ENCODE data around the gene TAS2R8.
"Not testable (repeated sequence)": the region's sequence is repeated elsewhere in the genome, so short reads cannot be mapped to it uniquely, and the experiment has no call there.

Gene TAS2R8, protein sequence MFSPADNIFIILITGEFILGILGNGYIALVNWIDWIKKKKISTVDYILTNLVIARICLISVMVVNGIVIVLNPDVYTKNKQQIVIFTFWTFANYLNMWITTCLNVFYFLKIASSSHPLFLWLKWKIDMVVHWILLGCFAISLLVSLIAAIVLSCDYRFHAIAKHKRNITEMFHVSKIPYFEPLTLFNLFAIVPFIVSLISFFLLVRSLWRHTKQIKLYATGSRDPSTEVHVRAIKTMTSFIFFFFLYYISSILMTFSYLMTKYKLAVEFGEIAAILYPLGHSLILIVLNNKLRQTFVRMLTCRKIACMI

DNA sequence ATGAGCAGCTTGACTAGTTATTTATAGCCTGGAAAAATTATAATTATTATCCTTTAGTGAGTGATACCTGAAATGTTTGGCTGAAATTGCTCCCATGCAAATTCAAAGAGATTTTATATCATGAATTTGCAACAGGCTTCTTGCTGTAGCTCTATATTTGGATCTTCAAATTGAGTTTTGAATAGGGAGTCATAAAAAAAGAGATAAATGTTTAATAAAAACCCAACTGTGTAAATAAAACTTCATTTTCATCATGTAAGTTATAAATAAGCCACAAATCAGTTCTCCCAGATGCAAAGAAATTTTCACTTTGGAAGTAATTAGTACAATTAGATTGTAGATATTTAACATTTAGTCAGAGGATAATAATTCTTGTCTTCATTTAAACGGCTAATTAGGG lies at the start of gene TAS2R8:
TSS of gene TAS2R8 (minus strand) at position 101 of the 400 bp plus-strand sequence. CDS start 306 bp downstream, outside the sequence.
- DNase-seq: no peak

DNA sequence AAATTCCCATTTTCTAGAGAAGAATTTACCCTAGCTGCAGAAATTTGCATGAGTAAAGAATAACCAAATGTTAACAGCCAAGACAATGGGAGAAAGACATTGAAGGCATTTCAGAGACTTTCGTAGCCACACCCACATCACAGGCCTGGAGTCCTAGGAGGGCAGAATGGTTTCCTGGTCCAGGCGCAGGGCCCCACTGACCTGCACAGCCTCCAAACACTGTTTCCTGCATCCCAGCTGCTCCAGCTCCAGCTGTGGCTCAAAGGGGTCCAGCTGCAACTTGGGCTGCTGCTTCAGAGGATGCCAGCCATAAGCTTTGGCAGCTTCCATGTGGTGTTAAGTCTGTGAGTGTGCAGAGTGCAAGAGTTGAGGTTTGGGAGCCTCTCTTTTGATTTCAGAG lies 48.7 kb upstream of the TAS2R8 start:
- DNase-seq: no peak

DNA sequence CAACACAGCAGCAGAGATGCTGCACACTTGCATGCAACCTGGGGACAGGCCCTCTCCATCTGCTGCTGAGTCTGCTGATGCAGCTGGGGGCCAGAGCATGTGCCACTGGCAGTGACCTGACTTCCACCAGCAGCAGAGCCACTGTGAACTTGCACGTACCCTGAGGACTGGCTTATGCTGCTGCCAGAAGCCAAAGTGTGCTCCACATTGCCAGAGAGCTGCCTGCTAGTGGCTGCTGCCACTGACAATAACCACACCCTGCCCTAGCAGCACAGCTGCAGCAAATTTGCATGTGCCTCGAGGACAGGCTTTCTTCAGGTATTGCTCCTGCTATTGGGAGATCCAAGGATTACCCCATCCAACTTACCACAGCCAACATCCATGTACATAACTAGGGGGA lies 46.7 kb upstream of the TAS2R8 start:
- DNase-seq: no peak

DNA sequence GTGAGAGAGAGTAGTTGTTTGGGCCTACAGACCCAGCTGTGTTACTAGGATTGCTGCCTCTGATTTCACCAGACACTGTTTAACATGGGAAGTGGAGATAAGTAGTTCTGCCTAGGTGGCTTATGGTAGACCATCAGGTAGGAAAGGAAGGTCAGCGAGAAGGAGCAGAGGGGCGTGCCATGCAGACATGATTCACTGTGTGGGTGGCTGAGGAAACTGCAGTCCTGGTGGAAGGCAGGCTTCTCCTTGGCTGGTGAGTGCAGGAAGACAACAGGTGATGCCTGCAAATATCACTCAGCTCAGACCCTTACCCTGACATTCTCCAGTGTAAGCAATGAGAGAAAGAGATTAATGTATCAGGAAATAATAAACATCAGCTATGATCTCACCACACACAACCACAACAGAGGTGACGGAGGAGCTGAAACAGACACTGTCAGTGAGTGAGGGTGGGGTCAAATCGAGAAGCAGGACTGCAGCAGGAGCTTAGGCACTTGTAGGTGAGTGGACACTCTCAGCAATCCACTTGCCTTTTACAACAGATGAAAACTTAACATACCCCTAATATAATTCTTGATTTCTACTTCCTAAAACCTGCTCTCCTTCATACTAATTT lies 44.3 kb upstream of the TAS2R8 start:
- no peak for DNase-seq

DNA sequence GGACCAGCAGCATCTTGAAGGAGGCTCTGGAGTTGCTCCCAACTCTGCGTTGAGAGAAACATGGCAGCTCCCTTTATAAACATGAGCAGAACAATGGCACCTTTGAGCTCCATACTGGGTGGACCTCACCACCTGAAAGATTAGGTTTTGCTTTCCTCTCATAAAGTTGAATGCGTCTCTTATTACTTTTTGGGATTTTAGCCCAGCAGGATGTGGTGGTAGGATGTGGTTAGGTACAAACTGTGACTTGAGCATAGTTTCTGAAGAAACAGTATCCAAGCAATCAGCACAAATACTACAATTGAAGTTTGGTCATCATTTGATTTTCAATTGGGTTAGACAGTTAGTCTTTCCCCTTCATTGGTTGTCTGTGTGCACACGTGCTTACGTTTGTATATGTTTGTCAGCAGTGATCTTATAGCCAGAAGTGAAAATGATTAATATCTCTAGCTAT lies 42.4 kb upstream of the TAS2R8 start, which contains the start of gene PRR4:
TSS of gene PRR4 (minus strand) at position 51 of the 454 bp plus-strand sequence. CDS start at position 13, 38 bp downstream.
- no peak for DNase-seq

DNA sequence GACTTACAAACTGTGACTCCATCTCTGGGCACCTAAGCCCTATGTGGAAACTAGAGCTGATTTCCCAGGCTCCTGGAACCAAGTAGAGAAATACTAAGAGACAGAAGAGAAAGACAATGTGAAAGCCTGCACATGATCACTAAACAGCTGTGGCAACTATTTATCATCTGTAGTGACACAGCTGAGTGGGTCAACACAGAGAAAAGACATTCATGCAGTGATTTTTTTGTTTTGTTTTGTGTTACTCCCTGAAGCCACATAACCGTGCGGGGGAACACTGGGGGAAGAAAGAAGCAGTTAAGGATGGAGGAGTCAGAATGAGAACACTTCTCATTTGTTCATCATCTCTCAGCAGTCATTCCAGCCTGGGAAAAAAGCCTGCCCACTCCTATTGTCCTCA lies 40.7 kb upstream of the TAS2R8 start:
- DNase-seq: no peak

DNA sequence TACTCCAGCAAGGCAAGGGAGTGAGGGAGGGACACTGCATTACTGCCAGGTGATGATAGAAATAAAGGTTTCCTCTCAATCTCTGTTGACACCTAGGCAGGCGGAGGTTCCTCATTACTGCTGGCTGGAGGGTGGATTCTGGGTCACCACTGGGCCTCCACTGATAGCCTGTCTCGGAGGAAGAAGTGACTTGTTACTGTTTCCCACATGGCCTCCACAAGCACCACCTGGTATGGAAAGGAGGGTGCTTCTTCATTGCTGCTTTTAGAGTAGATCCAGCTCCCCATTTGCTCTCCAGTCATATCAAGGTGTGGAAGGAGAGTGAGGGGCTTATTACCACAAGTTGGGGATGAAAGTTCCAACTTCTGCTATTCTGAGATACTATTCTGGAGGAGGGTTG lies 35.8 kb upstream of the TAS2R8 start:
- no peak for DNase-seq

DNA sequence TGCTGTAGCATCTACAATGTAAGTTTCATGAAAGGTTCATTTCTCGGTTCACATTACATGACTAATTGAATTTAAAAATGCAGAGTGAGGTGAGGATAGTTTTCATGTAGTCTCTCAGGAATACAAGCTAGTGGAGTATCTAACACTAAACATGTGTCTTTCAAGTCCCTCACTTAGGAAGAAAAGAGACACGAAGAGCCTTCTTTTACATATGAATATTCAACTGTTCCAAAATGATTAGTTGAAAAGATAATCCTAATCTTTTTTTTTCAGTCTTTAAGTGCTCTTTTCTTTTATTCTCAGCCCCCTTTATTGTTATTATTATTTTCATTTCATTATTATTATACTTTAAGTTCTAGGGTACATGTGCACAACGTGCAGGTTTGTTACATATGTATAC lies 31.4 kb upstream of the TAS2R8 start:
- DNase-seq: no peak

DNA sequence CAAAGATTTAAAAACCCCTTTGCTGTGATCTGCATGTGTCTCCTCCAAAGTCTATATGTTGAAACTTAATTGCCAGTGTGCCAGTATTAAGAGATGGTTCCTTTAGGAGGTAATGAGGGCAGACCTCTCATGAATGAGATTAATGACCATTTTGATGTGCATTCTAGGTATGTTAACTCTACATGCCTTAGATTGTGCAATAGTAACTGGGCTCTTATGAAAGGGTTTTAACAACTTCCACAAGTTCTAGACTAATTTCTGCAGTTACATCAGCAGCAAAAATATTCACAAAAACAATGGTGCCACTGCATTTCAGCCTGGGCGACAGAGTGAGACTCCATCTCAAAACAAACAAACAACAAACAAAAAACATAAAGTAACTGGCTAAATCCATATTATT lies 22.9 kb upstream of the TAS2R8 start:
- DNase-seq: no peak

DNA sequence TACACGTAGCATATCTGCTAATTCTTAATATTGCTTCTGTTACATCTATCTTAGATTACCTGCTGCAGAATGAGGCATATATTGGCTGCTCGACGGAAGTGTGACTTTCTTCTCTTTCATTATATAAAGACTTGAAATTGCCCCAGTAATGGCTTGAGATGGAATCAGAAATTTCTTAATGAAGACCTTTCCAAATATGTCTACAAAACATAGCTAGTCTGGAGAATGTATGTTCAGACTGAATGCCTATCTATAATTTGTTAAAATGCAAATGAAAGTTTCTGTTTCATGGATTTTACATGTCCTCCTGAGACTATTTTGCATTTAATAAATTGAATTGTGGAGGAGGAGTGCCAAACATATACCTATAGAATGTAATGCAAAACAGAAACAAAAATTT lies 19.2 kb upstream of the TAS2R8 start, which contains the start of gene TAS2R10:
TSS of gene TAS2R10 (minus strand) at position 101 of the 400 bp plus-strand sequence. CDS start at position 12, 89 bp downstream.
- DNase-seq: no peak

DNA sequence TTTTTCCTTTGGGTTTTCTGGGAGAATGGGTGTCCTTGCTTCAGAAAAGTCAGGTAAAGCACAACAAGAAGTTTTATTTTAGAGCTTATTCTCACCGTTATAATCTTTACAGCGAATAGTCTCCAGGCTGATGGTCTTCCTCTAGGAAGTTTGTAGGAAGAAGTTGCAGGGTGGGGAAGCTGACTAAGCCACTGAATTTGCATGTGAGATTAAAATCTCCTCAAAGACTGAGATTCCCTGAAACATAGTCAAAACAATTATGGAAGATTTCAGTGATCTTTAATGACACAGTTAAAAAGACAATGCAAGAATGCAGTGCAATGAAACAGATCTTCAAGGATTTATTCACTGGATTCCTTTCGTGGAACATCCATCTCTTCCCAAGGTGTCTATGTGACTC lies 17.9 kb upstream of the TAS2R8 start:
- no peak for DNase-seq

DNA sequence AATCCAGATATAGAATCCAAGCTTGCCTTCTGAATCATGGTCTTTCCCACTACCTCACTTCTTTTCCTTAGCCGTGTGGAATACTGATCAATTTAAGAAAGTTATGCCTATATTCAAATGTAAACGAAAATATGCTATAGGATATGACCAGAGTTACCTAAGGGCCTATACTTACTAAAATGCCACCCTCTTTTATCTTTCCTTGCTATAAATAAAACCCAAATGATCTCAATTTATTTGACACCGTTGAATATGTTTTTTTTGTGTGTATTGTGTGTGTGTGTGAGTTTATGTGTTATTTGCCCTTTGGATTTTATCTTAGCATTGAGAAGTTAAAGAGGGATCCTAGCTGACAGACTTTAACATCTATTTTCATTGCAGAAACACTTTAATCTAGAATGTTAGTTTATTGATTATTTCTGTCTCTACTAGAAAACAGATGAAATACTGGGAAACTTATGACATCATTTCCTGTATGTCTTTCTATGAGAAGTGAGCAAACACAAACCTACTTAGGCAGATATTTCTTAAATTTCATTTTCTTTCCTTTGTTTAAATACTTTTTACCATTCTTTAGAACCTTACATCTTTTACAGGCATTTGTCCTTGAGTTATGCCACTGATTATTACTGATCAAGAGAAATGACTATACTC lies 4.9 kb upstream of the TAS2R8 start:
- no peak for DNase-seq

DNA sequence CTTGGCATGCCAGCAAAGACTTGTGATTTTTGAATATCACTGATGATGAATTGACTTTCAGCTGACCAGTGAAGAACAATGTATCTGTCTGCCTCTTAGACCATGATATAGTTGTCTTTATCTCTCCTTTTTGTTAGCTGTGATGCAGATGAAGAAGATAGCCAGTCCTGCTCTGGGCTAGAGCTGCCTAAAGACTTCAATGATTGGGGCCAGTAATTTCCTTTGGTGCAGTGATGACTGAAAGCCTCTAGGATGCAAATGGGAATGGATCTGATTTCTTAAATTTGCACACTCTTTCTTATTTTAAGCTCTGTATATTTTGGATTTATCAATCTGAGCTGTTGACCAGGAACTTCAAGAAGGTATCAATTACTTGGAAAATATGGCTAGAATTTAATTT lies 3.0 kb upstream of the TAS2R8 start, which contains the start of gene TAS2R9:
TSS of gene TAS2R9 (minus strand) at position 101 of the 400 bp plus-strand sequence. CDS start at position 8, 93 bp downstream.
- no peak for DNase-seq

DNA sequence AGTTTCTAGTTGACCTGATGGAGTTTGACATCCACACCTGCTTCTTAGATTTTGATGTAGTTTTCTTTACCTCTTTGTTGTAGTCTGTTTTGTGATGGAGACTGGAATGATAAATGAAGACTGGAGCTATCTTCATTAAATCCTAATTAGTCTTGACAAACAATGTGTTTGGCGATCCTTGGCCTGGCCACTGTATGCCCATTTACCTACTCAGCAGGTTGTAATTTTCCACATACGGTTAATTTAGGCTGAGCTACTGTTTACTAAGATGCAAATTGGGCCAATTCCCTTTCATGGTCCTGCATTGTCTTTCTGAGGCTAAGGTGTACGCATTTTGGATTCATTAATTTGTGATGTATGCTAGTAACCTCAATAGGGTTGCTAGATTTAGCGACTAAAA lies 4.5 kb downstream of the TAS2R8 start, which contains the start of gene TAS2R7:
TSS of gene TAS2R7 (minus strand) at position 41 of the 400 bp plus-strand sequence. CDS start 57 bp downstream, outside the sequence.
- no peak for DNase-seq

DNA sequence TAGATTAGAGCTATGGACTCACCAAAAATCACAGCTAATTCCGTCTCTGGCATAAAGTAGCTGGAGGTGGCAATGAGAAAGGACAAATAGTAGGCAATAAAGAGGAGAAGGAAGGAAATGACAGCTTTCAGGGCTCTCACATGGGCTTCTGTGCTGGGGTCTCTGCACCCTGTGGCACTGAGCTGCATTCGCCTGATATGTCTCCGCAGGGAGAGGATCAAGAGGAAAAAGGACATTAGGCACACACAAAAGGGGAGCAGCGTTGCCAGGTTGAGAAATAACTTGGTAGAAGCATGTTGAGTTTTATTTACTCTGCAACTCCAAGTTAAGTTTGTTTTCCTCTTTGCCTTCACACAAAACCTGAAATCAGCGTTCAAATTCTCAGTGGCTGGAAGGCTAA lies 5.3 kb downstream of the TAS2R8 start:
- no peak for DNase-seq

DNA sequence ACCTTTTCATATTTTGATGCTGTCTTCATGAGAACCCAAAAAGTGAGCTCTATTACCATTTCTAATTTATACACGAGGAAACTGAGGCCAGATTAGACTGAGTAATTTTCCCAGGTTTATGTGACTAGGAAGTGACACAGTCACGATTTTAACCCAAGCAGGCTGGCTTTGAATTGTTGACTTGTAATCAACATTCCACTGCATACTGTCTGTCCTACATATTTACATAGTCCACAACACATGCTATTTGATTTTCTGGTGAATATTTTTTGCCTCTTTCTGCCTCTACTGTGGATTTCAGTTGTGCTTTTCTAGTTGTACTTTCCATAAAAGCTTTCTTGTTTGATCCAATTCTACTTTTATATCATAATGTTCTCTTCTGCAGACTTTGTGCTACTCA lies 12.9 kb downstream of the TAS2R8 start:
- no peak for DNase-seq

DNA sequence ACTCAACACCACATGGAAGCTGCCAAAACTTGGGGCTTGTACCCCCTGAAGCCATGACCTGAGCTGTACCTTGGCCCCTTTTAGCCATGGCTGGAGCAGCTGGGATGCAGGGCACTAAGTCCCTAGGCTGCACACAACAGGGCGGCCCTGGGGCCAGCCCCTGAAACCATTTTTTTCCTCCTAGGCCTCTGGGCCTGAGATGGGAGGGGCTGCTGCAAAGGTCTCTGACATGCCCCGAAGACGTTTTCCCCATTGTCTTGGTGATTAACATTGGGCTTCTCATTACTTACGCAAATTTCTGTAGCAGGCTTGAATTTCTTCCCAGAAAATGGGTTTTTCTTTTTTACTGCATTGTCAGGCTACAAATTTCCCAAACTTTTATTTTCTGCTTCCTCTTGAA lies 15.3 kb downstream of the TAS2R8 start:
- DNase-seq: not testable (repeated sequence)

DNA sequence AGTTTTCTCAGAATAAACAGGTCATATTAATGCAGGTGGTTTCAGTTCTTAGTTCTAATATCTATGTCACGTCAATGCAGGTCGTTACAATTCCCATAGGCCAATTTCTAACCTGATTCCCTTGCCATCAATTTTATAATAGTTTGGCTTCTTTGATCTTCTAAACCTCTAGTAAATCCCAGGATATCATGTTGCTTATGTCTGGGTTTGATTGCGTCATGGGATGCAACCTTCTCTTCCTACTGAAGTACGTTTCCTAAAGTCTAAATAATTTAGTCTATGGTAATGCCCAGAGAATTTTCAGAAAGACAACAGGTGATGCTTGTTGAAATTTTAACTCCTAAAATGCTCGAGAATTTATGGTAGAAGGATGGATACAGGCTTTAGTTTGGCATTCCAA lies 23.8 kb downstream of the TAS2R8 start:
- DNase-seq: no peak

DNA sequence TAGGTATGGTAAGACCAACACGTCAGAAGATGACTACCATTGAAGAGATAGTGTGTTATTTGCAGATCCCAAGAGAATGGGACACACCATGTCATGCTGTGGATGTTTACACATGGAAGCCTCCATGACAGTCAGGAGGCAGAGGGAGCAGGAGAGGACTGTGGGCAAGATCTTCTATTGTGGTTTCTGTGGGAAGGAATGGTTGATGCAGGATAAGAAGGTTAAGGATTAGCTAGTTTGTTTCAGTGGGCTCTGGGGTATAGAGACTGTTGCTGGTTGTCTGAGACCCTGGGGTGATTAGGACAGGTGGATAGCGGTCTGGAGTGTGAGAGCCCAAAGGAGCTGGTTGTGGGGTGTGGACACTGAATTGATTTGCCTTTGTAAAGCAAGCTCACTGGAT lies 28.0 kb downstream of the TAS2R8 start:
- no peak for DNase-seq

DNA sequence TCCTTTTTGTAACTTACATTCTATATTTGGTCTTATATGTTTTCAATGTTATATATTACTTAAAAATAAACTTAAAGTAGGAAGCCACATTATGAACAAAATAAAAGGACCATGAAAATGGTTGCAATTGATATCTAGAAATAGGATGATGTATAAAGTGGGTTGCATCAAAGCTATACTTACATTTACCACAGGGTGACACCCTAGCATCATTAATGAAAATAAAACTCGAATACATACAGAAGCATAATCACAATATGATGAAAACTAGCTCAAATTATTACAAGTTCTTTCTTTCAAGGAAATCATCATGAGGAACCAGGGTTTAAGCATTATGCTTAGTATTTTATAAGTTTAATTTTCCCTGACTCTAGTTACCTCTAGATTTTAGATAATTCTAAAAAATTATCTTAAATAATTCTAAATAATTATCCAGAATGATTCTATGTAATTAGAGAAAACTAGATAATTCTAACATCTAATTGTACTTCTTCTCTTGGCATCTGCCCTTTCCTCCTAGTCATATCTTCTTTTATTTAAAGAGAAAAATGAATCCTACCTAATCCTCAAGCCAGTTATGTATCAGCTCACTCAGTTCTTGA lies 35.9 kb downstream of the TAS2R8 start:
- DNase-seq: peak; percentile 19

DNA sequence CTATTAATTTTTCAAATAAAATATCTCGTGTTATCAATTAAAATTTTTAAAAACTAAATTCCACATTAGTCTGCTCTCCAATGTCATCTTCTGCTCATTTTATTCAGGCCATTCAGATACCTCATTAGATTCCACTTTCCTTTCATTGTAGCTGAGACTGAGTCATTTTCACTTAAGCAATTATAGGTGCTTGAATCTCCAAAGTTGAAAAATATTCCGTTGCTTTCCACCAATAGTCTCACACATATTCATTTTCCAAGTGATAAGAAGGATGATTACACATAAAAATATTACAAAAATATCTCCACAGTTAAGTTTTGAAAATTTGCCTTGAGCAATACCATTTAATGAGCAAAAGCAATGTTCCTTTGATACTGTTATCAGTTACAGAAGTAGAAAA lies 47.4 kb downstream of the TAS2R8 start:
- DNase-seq: no peak

DNA sequence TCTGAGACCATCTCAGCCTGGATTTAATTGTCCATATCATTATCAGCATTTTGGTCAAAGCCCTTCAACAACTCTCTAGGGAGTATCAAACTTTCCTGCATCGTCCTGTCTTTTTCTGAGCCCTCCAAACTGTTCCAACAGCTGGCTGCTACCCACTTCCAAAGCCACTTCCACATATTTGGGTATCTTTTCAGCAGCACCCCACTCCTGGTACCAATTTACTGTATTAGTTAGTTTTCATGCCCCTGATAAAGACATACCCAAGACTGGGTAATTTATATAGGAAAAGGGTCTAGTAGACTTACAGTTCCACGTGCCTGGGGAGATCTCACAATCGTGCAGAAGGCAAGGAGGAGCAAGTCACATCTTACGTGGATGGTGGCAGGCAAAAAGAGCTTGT lies 50.9 kb downstream of the TAS2R8 start:
- no peak for DNase-seq
